GM18861 (cell line): ENCODE results near the gene CAMTA2.
A peak's percentile ranks its signal among the peaks of the same experiment; 100 is the strongest.
"Not testable (repeated sequence)": the region's sequence is repeated elsewhere in the genome, so short reads cannot be mapped to it uniquely, and the experiment has no call there.

Experiments
- ATAC-seq: cut with Tn5 transposase; IDR thresholded peaks from one replicate; pipeline ENCODE4 v1.9.1; 2021; ENCODE audit not compliant: unreplicated experiment

Gene CAMTA2, protein sequence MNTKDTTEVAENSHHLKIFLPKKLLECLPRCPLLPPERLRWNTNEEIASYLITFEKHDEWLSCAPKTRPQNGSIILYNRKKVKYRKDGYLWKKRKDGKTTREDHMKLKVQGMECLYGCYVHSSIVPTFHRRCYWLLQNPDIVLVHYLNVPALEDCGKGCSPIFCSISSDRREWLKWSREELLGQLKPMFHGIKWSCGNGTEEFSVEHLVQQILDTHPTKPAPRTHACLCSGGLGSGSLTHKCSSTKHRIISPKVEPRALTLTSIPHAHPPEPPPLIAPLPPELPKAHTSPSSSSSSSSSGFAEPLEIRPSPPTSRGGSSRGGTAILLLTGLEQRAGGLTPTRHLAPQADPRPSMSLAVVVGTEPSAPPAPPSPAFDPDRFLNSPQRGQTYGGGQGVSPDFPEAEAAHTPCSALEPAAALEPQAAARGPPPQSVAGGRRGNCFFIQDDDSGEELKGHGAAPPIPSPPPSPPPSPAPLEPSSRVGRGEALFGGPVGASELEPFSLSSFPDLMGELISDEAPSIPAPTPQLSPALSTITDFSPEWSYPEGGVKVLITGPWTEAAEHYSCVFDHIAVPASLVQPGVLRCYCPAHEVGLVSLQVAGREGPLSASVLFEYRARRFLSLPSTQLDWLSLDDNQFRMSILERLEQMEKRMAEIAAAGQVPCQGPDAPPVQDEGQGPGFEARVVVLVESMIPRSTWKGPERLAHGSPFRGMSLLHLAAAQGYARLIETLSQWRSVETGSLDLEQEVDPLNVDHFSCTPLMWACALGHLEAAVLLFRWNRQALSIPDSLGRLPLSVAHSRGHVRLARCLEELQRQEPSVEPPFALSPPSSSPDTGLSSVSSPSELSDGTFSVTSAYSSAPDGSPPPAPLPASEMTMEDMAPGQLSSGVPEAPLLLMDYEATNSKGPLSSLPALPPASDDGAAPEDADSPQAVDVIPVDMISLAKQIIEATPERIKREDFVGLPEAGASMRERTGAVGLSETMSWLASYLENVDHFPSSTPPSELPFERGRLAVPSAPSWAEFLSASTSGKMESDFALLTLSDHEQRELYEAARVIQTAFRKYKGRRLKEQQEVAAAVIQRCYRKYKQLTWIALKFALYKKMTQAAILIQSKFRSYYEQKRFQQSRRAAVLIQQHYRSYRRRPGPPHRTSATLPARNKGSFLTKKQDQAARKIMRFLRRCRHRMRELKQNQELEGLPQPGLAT

DNA sequence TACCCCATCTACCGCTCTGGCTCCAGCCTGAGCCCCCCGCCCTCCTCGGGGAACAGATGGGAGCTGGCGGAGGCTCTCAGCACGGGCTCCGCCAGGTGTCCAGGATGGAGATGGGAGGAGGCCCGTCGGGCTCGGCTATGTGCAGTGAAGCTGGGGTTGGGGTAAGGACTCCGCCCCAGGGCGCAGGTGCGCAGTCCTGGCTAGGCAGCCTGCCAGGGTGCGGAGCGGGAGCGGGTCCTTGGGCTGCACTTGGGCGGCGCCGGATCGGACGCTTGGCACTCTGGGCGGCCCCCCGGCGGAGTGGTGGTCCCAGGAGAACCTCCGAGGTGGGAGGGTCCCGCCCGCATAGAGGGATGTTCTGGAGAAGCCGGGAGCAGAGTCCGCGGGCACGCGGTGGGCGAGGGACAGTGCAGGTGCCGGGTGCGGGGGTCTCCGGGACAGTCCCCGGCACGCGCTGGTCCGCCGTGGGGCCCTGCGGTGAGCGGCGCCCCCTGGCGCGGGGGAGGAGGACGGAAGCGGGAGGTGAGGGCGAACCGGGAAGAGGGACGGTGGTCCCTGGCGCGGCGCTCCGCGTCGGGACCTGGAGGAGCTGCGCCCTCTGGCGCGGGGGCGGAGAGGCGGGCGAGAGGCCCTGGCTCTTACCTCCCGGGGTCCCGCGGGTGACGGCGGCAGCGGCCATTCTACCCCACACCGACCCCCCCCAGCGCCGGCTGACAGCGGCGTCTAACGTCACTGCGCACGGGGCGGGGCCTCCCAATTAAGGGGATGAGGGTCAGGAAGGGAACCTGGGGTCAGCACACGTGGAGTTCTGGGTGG, at the start of gene CAMTA2:
Gene CAMTA2, minus strand, starts transcription at position 725 of the 816 bp plus-strand sequence. CDS start 1,453 bp downstream, outside the sequence.
- ATAC-seq, result peak; percentile 49

DNA sequence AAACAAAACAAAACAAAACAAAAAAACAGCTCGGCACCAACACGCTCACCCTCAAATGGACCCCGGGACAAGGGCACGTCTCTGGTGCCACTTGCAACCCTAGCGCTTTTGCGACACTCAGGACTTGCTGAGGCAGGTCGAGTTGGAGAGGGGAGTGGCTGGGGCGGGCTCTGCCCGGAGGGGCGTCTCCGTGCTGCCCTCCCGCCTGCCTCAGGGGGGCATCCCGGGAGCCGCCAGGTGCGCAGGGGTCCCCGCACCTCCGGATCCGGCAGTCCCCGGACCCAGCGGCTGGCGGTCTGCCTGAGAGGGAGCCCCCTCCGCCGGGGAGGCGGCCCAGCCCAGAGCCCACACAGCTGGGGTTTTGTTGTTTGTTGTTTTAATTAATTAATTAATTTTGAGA, 47.8 kb upstream of the CAMTA2 start, which contains the start of gene SLC52A1:
Gene SLC52A1, minus strand, starts transcription at position 112 of the 400 bp plus-strand sequence. CDS start 820 bp downstream, outside the sequence.
- ATAC-seq, result no peak

DNA sequence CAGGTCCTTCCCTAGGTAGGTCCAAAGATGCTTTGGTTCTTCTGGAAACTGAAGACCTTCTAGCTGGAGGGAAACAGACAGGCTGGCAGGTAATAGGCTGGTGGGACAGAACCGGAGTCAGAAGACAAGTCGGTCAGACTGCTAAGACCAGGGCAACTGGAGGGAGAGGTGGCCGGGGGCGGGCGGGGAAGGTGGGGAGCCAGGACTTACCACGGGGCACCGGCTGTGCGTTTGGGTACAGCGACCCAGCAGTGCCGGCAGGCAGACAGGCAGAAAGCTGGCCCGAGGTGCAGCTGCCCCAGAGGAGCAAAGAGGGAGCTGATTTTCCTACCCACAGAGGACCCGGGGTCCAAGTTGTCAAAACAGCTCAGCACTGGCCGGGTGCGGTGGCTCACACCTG, 47.2 kb upstream of the CAMTA2 start:
- no peak for ATAC-seq

DNA sequence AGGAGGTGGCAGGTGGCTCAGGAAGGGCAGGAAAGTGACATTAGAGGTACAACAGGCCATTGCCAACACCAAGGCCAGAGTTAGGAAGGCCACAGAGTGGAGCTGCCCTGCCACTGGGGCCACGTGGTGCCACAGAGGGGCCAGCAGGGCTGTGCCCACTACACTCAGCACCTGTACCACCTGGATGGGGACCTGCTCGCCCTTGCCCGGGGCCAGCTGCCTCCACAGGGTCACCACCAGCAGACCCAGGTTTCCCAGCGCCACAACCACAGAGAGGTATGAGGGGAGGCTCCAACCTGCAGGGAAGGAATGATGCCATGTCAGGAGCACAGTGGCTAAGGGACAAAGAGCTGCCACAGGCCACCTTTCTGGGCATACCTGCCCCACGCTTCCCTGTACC, 46.6 kb upstream of the CAMTA2 start:
- no peak for ATAC-seq

DNA sequence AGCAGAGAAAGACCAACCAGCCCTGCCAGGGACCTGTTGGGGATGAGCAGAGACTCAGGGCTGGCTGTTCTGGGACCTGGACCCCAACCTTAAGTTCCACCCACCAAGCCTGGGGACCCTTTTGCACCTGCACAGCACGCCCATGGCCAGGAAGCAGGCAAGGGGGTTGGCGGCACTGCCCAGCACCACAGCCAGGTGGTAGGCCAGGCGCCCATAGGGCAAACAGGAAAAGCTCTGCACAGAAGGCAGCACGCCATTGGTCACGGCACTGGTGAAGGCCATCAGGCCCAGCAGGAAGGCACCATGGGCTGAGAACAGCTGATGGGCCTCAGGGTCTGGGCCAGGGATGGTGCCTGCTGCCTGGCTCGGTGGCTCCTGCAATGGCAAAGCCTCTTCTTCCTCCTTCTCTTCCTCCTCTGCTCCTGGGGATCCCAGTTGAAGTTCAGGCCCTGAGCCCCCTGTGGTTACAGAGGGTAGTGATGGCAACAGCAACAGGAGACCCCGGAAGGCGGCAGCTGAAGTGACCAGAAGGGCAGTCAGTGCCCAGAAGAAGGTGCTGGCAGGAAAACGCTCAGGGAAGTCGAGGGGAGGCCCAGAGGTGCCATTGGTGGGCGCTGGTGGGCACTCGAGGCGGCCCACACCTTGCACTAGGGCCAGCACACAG, 46.0 kb upstream of the CAMTA2 start:
- no peak for ATAC-seq

DNA sequence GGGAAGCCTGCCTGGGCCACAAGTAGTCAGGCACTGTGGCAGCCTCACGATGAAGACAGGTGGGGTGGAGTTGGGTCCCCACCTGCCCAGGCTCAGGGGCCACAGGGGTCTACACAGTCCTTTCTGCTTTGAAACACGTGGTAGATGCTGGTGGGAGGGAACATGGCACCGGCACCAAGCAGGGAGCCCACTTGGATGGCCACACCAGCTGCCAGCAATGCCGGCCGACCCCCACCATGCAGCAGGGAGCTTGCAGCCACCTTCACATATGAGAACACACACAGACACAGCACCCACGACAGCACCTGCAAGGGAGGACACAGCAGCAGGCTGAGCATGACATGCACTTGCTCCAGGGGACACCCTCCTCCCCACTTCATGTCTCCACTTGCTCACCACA, 45.4 kb upstream of the CAMTA2 start:
- ATAC-seq, result no peak

DNA sequence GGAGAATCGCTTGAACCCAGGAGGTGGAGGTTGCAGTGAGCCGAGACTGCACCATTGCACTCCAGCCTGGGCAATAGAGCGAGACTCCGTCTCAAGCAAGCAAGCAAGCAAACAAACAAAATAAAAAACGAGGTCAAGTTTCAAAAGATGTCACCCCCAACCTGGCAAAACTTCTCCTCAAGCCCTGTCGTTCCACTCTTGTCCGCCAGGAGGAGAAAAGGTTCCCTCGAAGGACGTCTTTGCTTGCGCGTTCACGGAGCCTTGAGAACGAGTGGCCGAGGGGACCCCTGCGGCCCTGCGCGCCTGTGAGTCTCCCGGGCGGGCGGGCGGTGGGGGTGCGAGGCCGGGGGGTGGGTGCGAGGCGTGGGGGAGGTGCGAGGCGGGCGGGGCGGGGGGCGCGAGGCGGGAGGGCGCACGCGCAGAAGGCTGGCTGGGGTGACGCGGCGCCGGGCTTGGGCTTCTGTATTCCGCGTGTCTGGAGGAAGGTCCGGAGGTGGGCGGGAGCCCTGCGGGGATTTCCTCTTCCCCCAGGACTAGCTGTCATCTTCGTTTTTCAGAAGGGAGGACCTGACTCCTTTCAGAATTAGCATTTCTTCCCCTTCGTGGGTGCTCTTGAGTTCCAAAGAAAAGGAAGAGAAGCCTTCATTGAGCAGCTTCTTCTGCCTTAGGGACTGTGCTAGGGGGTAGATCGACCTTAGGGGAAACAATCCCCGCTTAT, 44.0 kb upstream of the CAMTA2 start:
- ATAC-seq, result peak; percentile 51

DNA sequence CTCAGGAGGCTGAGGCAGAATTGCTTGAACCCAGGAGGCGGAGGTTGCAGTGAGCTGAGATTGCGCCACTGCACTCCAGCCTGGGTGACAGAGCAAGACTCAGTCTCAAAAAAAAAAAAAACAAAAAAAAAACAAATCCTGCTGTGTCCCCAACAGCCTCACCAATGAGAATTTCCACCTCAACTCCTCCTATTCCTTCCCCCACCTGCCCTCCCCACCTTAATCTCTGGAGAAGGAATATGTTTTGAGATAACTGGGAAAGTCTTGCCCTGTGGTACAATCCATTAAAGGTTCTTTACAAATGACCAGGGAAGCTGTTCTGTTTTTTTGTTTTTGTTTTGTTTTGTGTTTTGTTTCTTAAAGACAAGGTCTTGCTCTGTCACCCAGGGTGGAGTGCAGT, 42.7 kb upstream of the CAMTA2 start:
- not testable (repeated sequence) for ATAC-seq

DNA sequence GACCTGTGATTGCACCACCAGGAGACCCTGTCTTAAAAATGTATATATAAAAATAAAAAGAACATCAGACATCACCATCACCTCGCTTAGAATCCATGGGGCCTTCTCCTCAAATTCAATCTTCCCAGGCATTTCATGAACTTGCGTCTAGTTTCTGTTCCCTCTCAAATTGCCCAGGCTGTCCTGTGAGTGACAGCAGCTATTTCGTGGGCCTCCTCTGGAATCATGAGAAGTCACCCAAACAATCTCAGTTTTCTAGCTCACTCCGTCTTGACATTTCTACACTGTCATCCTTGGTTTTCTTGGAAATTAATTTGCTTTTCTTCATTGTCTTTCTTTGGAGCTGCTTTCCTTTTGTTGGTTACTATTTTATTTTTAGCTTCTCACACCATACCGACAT, 40.4 kb upstream of the CAMTA2 start:
- no peak for ATAC-seq

DNA sequence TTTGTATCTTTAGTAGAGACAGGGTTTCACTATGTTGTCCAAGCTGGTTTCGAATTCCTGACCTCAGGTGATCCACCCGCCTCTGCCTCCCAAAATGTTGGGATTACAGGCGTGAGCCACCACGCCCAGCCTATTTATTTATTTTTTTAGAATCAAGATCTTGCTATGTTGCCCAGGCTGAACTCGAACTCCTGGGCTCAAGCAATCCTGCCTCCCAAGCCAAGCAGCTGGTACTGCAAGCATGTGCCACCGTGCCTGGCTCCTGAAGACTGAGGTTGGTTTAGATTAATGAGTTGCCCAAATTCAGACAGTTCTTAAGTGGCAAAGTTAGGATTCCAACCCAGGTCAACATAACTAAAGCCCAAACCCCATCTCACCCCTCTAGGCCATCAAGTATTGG, 39.8 kb upstream of the CAMTA2 start:
- ATAC-seq, result no peak

DNA sequence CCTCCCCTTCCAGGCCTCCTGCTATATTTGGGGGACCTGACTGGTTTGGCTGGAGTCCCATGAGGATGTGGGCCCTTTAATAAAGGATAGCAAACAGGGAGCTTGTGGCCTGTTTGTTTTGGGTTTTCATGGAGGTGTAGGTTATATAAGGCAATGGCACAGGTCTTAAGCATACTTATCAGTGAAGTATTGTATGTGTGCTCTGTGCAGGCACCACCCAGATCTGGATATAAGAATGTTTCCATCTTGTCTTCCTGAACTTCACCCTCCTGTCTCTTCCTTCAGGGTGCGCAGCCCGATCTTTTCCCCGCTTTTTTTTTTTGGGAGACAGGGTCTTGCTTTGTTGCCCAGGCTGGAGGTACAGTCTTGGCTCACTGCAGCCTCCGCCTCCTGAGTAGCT, 37.1 kb upstream of the CAMTA2 start:
- no peak for ATAC-seq

DNA sequence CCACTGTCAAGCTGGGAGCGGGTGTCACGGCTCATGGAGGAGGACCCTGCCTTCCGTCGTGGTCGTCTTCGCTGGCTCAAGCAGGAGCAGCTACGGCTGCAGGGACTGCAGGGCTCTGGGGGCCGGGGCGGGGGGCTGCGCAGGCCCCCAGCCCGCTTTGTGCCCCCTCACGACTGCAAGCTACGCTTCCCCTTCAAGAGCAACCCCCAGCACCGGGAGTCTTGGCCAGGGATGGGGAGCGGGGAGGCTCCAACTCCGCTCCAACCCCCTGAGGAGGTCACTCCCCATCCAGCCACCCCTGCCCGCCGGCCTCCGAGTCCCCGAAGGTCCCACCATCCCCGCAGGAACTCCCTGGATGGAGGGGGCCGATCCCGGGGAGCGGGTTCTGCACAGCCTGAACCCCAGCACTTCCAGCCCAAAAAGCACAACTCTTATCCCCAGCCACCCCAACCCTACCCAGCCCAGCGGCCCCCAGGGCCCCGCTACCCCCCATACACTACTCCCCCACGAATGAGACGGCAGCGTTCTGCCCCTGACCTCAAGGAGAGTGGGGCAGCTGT, 36.2 kb upstream of the CAMTA2 start:
- no peak for ATAC-seq

DNA sequence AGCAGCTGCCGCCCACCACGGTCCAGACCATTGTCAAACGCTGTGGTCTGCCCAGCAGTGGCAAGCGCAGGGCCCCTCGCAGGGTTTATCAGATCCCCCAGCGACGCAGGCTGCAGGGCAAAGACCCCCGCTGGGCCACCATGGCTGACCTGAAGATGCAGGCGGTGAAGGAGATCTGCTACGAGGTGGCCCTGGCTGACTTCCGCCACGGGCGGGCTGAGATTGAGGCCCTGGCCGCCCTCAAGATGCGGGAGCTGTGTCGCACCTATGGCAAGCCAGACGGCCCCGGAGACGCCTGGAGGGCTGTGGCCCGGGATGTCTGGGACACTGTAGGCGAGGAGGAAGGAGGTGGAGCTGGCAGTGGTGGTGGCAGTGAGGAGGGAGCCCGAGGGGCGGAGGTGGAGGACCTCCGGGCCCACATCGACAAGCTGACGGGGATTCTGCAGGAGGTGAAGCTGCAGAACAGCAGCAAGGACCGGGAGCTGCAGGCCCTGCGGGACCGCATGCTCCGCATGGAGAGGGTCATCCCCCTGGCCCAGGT, 34.8 kb upstream of the CAMTA2 start:
- no peak for ATAC-seq

DNA sequence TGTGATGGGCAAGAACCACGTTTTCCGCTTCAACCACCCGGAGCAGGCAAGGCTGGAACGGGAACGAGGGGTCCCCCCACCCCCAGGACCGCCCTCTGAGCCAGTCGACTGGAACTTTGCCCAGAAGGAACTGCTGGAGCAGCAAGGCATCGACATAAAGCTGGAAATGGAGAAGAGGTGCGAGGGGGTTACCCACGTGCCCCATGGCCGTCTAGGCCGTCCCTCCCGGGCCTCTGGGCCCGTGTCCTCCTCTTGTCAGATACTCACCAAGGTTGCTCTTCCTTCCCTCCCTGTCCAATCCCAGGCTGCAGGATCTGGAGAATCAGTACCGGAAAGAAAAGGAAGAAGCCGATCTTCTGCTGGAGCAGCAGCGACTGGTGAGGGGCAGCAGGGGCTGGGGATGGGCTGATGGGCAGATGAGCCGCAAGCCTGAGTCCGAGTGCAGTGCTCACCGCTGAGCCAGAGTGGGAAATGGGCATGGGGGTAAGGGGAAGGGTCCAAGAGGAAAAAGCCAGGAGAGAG, 33.1 kb upstream of the CAMTA2 start:
- ATAC-seq, result no peak

DNA sequence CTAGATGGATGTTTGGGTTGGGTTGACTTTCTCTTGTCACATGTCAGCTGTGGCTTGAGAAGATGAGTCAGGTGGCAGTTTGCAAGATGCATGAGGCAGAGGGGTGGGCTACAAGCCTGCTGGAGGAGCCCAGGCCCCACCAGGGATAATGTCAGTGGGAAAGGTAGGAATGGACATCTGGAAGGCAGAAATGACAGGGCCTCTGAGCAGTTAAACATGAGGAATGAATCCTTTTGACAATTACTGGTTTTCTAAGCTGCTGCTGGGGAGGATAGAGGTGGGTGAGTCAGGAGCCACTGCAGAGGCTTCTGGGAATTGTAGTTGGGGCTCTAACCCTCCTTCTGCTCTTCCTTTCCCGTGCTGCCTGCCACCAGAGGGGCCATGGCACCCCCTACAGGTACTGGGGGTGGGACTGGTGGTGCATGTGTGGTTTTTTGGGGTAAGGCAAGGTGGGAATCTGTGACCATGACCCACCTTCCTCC, 32.0 kb upstream of the CAMTA2 start:
- no peak for ATAC-seq

DNA sequence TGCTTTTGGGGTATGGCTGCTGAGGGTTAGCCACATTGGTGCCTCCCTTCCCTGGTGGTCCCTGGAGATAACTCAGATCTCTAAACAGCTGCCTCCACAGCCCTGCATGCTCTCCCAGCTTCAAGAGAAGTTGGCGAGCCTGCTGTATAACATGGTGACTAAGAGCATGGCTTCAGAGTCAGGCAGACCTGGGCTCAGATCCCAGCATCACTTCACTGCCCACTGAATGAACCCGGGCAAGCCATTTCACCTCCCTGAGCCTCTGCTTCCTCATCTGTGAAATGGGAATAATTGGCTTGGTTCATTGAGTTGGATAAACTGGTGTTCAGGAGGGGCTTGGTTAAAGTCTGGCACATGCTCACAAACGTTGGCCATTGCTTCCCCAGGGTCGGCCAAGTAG, 26.9 kb upstream of the CAMTA2 start:
- ATAC-seq, result no peak

DNA sequence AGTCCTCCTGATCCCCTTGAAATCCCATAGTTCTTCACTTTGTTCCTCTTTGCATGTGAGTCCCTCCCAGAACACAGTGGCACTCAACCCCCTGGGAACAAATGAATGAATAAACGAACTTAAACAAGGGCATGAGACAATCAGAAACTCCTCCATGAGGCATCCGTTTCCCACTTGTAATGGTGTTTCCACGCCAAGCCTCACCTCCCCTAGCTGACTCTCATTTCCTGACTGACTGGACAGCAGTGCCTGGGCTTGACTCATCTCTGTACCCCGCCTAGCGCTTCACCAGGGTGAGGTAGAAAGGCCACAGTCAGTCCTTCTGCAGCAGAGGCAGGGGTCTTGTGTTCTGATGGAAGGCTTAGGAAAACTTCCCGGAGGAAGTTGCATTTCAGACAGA, 24.5 kb upstream of the CAMTA2 start:
- peak; percentile 51 for ATAC-seq

DNA sequence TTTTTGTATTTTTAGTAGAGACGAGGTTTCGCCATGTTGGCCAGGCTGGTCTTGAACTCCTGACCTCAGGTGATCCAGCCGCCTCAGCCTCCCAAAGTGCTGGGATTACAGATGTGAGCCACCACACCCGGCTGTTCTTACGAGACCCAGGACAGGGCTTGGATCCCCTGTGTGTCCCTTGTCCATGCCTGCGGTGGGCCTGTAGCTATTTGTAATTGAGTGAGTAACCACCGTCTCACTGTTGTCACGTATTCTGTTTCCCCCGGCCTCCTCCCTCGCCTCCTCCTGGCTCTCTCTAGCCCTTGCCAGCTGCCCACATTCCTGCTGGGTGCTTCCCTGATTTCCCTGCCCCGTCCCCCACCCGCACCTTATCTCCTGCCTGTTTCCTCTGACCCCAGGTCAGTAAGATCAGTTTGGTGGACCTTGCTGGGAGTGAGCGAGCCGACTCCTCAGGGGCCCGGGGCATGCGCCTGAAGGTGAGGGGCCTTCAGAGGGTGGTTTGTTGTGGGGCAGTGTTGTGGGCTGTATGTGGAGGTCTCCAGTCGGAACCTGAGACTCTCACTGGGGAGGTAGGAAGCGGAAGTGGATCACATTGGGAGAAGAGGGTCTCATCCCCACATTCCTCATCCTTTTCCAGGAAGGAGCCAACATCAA, 15.9 kb upstream of the CAMTA2 start:
- no peak for ATAC-seq
